ENCODE data around the gene EPB41L5.
"Not testable (repeated sequence)": the region's sequence is repeated elsewhere in the genome, so short reads cannot be mapped to it uniquely, and the experiment has no call there.

Gene EPB41L5

DNA sequence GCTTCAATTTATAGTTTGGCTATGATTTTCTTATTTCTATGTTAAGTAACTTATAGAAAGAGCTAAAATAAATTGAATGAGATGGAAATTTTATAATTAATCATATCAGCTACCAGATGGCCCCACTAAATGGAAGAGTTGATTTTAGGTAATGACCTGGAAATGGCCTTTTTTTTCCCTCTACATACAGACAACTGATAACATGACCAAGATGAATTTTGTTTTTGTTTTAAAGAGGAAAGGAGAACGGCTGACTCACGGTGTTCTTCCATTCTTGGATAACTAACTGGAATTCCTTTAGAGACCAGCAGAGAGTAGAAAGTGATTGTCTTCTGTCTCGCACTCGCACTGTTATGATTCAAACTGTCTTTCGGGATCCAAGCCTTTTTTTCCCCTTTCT, 119.3 kb downstream of the EPB41L5 start:
- H3K27ac Mint-ChIP-seq, result no peak overlapping the region
- H3K36me3 Mint-ChIP-seq (ENCODE audit: low read depth), result peaks cover 5% of the 10 kb centered on the region
- H3K4me1 Mint-ChIP-seq (ENCODE audit: low read depth), result no peaks in the 10 kb centered on the region
- no peak overlapping the region for H3K4me3 Mint-ChIP-seq
- H3K27me3 Mint-ChIP-seq (ENCODE audit: low read depth), result peaks cover 4% of the 10 kb centered on the region
- H3K9me3 Mint-ChIP-seq, result peaks cover 7% of the 10 kb centered on the region

DNA sequence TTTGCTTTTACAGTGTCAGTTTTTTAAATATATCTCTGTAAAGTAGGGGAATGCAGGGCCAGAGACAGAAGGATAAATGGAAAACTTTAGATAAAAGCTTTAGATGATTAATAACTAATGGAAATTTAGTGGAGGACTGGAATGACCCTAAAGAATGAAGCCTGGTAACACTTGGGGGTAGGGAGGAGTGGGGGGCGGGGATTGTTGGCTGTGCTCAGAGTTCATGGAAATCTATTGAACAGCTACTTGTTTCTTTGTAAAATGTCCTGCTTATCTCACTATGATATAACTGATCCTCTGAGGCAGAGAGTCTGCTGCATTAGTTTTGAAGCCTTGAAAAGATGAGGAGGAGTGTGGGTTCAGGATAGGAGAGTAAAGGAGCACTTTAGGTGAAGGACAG, 119.8 kb downstream of the EPB41L5 start:
- Mint-ChIP-seq H3K4me3 (no peak overlapping the region), H3K4me1 (ENCODE audit: low read depth) (no peaks in the 10 kb centered on the region), H3K9me3 (peaks cover 7% of the 10 kb centered on the region), H3K27ac (no peak overlapping the region), H3K36me3 (ENCODE audit: low read depth) (peaks cover 5% of the 10 kb centered on the region), H3K27me3 (ENCODE audit: low read depth) (peaks cover 4% of the 10 kb centered on the region)

DNA sequence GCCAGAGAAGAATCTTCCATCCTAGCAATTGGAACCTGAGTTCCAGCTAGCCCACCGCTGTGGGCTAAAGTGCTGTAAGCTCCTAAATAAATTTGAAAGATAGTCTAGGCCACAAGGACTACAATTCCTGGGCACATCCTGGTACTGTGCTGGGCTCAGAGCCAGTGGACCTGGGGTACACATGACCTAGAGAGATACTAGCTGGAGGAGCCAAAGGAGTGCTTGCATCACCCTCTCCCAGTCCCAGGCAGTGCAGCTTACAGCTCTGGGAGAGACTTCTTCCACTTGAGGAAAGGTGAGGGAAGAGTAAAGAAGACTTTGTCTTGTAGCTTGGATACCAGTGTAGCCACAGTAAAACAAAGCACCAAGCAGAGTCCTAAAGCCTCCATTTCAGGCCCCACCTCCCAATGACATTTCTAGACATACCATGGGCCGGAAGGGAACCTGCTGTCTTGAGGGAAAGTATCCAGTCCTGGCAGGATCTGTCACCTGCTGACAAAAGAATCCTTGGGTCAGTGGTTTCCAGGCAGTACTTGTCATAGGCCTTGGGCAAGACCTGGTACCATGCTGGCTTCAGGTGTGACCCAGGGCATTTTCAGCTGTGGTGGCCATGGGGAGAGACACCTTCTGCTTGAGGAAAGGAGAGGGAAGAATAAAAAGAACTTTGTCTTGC, 120.8 kb downstream of the EPB41L5 start:
- Mint-ChIP-seq H3K27me3 (ENCODE audit: low read depth) (peaks cover 4% of the 10 kb centered on the region), H3K36me3 (ENCODE audit: low read depth) (peaks cover 5% of the 10 kb centered on the region), H3K9me3 (peaks cover 7% of the 10 kb centered on the region), H3K4me3 (no peak overlapping the region), H3K27ac (no peak overlapping the region), H3K4me1 (ENCODE audit: low read depth) (no peaks in the 10 kb centered on the region)

DNA sequence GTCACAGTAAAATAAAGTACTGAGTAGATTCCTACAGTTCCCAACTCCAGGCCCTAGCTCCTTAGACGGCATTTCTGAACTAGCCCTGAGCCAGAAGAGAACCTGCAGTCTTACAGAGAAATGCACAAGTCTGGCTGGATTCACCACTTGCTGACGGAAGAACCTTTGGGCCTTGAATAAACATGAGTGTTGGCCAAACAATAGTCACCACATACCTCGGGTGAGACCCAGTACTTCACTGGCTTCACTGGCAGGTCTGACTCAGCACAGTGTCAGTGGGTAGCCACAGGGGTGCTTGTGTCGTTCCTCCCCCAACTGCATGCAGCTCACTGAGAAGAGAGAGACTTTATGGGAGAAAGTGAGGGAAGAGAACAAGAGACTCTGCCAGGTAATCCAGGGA, 121.4 kb downstream of the EPB41L5 start:
- peaks cover 7% of the 10 kb centered on the region for H3K9me3 Mint-ChIP-seq
- H3K4me3 Mint-ChIP-seq, result no peak overlapping the region
- H3K4me1 Mint-ChIP-seq (ENCODE audit: low read depth), result no peaks in the 10 kb centered on the region
- peaks cover 8% of the 10 kb centered on the region for H3K27me3 Mint-ChIP-seq (ENCODE audit: low read depth)
- H3K36me3 Mint-ChIP-seq (ENCODE audit: low read depth), result peaks cover 5% of the 10 kb centered on the region
- H3K27ac Mint-ChIP-seq, result no peak overlapping the region

DNA sequence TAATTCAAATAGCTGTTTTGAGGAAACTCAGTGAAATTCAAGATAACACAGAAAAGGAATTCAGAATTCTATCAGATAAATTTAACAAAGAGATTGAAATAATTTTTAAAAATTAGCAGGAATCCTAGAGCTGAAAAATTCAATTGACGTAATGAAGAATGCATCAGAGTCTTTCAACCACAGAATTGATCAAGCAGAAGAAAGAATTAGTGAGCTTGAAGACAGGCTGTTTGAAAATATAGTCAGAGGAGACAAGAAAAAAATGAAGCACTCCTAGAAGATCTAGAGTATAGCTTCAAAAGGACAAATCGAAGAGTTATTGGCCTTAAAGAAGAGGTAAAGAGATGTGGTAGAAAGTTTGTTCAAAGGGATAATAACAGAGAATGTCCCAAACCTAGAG, 122.1 kb downstream of the EPB41L5 start:
- not testable (repeated sequence) for H3K9me3 Mint-ChIP-seq; H3K27ac Mint-ChIP-seq; H3K4me3 Mint-ChIP-seq; H3K36me3 Mint-ChIP-seq (ENCODE audit: low read depth); H3K4me1 Mint-ChIP-seq (ENCODE audit: low read depth)
- peaks cover 10% of the 10 kb centered on the region for H3K27me3 Mint-ChIP-seq (ENCODE audit: low read depth)

DNA sequence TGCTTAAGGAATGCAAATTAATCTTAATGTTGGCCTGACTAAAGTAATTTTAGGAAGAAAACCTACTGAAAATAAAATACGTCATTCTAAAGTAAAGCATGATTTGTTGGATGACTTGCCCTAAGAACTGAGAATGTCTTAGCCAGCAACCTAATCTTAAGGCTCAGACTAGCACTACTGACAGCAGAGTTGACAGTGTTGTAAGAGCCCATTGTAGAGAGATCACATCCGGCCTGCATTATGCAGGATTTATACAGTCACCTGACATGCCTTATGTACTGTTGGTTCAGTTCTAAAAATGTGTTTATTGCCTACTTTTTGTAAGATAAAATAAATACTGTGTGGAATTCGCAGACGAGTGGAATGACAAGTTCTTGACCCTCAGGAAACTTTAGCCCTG, 128.0 kb downstream of the EPB41L5 start:
- no peaks in the 10 kb centered on the region for H3K36me3 Mint-ChIP-seq (ENCODE audit: low read depth)
- no peak overlapping the region for H3K27ac Mint-ChIP-seq
- no peaks in the 10 kb centered on the region for H3K4me1 Mint-ChIP-seq (ENCODE audit: low read depth)
- peaks cover 10% of the 10 kb centered on the region for H3K27me3 Mint-ChIP-seq (ENCODE audit: low read depth)
- H3K4me3 Mint-ChIP-seq, result no peak overlapping the region
- H3K9me3 Mint-ChIP-seq, result no peaks in the 10 kb centered on the region

DNA sequence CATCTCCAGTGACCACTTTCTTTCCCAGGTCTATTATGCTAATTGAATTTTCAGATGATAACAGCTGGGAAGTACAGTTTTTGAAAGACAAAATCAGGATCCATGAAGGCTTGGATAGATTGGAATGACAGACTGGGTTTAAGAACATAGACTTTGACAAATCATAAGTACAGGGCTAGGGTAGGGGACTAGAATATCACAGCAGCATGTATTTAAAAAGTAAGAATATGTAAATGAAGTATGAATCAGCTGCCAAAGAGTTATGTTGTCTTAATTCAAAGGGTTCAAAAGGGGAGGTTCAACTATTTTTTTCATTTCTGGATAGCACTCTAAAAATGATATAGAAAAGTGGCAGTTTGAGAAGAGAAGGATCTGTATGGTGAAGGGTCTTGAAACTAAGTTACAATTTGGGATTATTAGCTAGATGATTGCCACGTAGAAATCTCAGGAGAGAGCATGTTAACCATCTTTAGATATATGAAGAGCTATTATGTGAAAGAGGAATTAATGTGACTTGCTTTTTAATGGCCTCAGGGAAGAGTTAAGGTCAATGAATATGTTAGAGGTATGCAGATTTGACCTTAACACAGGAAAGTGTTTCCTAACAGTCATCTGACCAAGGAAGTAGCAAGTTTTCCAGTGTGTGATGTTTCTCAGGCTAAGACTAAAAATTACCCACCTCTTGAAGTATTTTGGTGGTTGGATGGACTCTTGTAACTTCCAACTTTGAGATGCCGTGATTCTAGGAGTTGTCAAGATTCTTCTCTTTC, 128.6 kb downstream of the EPB41L5 start:
- peaks cover 7% of the 10 kb centered on the region for H3K27me3 Mint-ChIP-seq (ENCODE audit: low read depth)
- H3K4me1 Mint-ChIP-seq (ENCODE audit: low read depth), result no peaks in the 10 kb centered on the region
- no peaks in the 10 kb centered on the region for H3K36me3 Mint-ChIP-seq (ENCODE audit: low read depth)
- no peak overlapping the region for H3K27ac Mint-ChIP-seq
- no peaks in the 10 kb centered on the region for H3K9me3 Mint-ChIP-seq
- no peak overlapping the region for H3K4me3 Mint-ChIP-seq

DNA sequence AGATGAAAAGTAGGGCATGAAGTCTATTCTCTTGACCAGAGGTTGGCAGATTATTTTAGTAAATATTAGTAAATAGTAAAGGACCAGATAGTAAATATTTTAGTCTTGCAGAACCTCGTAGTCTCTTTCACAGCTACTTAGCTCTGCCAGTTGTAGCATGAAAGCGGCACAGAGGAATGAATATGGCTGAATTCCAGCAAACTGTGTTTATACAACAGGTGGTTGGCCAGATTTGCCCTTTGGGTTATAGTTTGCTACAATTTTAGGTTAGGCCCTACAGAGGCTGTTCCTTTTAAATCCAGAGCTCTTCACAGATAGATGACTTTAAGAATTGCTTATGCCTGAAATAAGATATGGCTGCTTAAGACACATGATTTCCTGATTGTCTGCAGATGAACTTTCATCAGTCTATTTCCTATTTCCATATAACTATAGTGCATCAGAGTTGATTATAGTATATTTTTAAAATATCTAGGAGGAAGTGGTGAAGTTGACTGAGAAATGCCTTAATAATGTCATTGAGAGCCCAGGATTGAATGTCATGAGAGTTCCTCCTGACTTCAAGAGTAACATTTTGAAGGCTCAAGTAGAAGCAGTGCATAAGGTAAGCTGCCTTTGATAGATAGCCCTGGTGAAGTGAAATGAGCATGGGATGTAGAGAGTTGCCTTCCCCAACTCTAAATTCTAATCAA, 129.8 kb downstream of the EPB41L5 start:
- no peaks in the 10 kb centered on the region for H3K9me3 Mint-ChIP-seq
- no peaks in the 10 kb centered on the region for H3K4me1 Mint-ChIP-seq (ENCODE audit: low read depth)
- H3K27ac Mint-ChIP-seq, result no peak overlapping the region
- H3K27me3 Mint-ChIP-seq (ENCODE audit: low read depth), result peaks cover 7% of the 10 kb centered on the region
- H3K36me3 Mint-ChIP-seq (ENCODE audit: low read depth), result no peaks in the 10 kb centered on the region
- no peak overlapping the region for H3K4me3 Mint-ChIP-seq

DNA sequence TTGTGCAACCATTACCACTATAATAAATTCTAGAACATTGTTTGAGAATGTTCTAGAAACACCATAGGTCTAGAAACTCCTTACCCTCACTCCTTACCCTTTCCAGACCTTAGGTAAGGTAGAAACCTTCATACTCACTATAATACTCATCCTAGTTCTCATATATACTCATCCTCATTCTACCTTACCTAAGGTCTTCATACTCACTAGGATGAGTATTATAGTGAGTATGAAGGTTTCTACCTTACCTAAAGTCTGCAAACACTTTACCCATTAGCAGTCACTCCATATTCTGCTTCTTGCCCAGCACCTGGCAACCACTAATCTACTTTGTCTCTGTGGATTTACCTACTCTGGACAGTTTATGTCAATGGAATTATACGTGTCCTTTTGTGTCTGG, 135.4 kb downstream of the EPB41L5 start:
- H3K4me3 Mint-ChIP-seq, result no peak overlapping the region
- no peaks in the 10 kb centered on the region for H3K4me1 Mint-ChIP-seq (ENCODE audit: low read depth)
- no peaks in the 10 kb centered on the region for H3K36me3 Mint-ChIP-seq (ENCODE audit: low read depth)
- H3K27ac Mint-ChIP-seq, result no peak overlapping the region
- H3K27me3 Mint-ChIP-seq (ENCODE audit: low read depth), result no peaks in the 10 kb centered on the region
- peaks cover 11% of the 10 kb centered on the region for H3K9me3 Mint-ChIP-seq

DNA sequence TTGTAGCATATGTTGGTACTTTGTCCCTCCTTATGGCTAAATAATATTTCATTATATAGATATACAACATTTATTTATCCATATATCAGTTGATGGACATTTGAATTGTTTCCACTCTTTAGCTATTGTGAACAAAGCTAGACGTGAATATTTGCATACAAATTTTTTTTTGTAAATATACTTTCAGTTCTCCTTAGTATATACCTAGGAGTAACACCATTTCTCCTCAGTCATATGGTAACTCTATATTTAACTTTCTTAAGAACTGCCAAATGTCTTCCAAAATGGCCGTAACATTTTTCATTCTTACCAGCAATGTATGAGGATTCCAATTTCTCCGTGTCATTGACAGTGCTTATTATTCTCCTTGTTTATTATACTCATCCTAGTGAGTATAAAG, 135.8 kb downstream of the EPB41L5 start:
- Mint-ChIP-seq H3K4me3 (no peak overlapping the region), H3K27ac (no peak overlapping the region)

DNA sequence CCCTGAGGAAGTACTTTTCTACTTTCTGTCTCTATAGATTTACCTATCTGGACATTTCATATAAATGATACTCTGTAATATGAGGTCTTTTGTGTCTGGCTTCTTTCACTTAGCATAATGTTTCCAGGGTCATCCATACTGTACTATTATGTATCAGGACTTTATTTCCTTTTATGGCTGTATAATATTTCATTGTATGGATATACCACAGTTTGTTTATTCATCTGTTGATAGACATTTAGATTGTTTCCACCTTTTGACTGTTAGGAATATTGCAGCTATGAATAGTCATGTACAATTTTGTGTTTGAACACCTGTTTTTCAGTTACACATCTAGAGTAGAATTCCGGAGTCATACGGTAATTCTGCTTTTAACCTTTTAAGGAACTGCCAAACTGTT, 136.5 kb downstream of the EPB41L5 start:
- Mint-ChIP-seq H3K9me3 (peaks cover 11% of the 10 kb centered on the region), H3K27me3 (ENCODE audit: low read depth) (no peaks in the 10 kb centered on the region), H3K36me3 (ENCODE audit: low read depth) (no peaks in the 10 kb centered on the region), H3K4me1 (ENCODE audit: low read depth) (no peaks in the 10 kb centered on the region), H3K4me3 (no peak overlapping the region), H3K27ac (no peak overlapping the region)

More for the DNA sequence above, 135.8 kb downstream of the EPB41L5 start:
- Mint-ChIP-seq H3K27me3 (ENCODE audit: low read depth) (no peaks in the 10 kb centered on the region), H3K36me3 (ENCODE audit: low read depth) (no peaks in the 10 kb centered on the region), H3K9me3 (peaks cover 11% of the 10 kb centered on the region), H3K4me1 (ENCODE audit: low read depth) (no peaks in the 10 kb centered on the region)

DNA sequence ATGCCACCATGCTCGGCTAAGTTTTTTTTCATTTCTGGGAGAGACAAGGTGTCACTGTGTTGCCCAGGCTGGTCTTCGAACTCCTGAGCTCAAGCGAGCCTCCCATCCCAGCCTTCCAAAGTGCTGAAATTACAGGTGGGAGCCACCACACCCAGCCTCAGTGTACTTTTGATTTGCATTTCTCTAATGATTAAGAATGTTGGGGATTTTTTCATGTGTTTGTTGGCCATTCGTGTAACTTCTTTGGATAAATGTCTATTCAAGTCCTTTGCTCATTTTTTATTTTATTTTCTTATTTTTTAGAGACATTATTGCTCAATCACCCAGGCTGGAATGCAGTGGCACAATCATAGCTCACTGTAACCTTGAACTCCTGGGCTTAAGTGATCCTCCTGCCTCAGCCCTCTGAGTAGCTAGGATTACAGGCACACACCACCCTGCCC, 137.2 kb downstream of the EPB41L5 start:
- Mint-ChIP-seq H3K9me3 (peaks cover 13% of the 10 kb centered on the region), H3K4me3 (no peak overlapping the region), H3K36me3 (ENCODE audit: low read depth) (peaks cover 2% of the 10 kb centered on the region), H3K4me1 (ENCODE audit: low read depth) (no peaks in the 10 kb centered on the region), H3K27ac (no peak overlapping the region), H3K27me3 (ENCODE audit: low read depth) (no peaks in the 10 kb centered on the region)

DNA sequence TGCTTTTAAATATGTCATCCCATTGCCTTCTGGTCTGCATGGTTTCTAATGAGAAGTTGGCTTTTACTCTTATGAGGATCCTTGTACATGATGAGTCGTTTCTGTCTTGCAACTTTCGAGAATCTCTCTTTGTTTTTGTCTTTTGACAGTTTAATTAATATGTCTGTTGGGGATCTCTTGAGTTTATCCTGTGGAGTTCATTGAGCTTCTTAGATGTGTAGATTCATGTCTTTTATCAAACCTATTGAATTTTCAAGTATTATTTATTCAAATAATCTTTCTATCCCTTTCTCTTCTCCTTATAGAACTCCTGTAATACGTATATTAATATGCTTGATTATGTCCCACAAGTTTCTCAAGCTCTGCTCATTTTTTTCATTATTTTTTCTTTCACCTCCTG, 142.4 kb downstream of the EPB41L5 start:
- no peak overlapping the region for H3K27ac Mint-ChIP-seq
- H3K36me3 Mint-ChIP-seq (ENCODE audit: low read depth), result peaks cover 9% of the 10 kb centered on the region
- no peaks in the 10 kb centered on the region for H3K4me1 Mint-ChIP-seq (ENCODE audit: low read depth)
- peaks cover 32% of the 10 kb centered on the region for H3K9me3 Mint-ChIP-seq
- no peaks in the 10 kb centered on the region for H3K27me3 Mint-ChIP-seq (ENCODE audit: low read depth)
- no peak overlapping the region for H3K4me3 Mint-ChIP-seq

DNA sequence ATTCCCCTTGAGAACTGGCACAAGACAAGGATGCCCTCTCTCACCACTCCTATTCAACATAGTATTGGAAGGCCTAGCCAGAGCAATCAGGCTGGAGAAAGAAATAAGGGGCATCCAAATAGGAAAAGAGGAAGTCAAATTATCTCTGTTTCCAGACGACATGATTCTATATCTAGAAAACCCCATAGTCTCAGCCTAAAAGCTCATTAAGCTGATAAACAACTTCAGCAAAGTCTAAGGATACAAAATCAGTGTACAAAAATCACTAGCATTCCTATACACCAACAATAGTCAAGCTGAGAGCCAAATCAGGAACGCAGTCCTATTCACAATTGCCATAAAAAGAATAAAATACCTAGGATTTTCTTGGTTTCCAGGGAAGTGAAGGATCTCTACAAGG, 145.8 kb downstream of the EPB41L5 start:
- H3K4me1 Mint-ChIP-seq (ENCODE audit: low read depth); H3K27me3 Mint-ChIP-seq (ENCODE audit: low read depth); H3K4me3 Mint-ChIP-seq; H3K27ac Mint-ChIP-seq; H3K36me3 Mint-ChIP-seq (ENCODE audit: low read depth): not testable (repeated sequence)
- peaks cover 20% of the 10 kb centered on the region for H3K9me3 Mint-ChIP-seq

DNA sequence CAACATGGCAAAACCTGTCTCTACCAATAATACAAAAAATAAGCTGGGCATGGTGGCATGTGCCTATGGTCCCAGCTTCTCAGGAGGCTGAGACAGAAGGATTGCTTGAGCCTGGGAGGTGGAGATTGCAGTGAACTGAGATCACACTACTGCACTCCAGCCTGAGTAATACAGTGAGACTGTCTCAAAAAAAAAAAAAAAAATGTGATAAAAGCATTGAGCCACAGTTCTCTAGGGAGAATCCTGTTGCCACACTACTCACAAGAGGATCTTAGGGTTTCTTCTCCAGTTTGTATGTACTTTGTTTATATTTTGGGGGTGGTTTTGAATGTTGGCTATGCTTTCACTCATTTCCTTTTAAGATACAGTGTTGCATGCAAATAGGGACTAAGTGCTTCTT, 148.3 kb downstream of the EPB41L5 start:
- no peaks in the 10 kb centered on the region for H3K4me1 Mint-ChIP-seq (ENCODE audit: low read depth)
- no peak overlapping the region for H3K4me3 Mint-ChIP-seq
- no peak overlapping the region for H3K27ac Mint-ChIP-seq
- H3K36me3 Mint-ChIP-seq (ENCODE audit: low read depth), result peaks cover 2% of the 10 kb centered on the region
- peaks cover 12% of the 10 kb centered on the region for H3K9me3 Mint-ChIP-seq
- no peaks in the 10 kb centered on the region for H3K27me3 Mint-ChIP-seq (ENCODE audit: low read depth)
